GM12878 (cell line): Measurements from ENCODE around the gene PRKCB. TPM values are rescaled to one million over a fixed set of nuclear protein-coding genes. Genes with fewer than 3 reads are reported as not detected.

Source experiments
- ATAC-seq: fragments of 200-7000 bp; cut with Tn5 transposase; 3 replicates; pipeline ENCODE4 v1.9.1; 2020; ENCODE audit warnings: mild to moderate bottlenecking, moderate library complexity
- BruUV-seq: library from RNA; stranded (reverse); fragments of 400-500 nt; replicated peaks from 2 replicates; lab custom pipeline; 2021; lab: Mats Ljungman, UMichigan
- CTCF ChIA-PET: fragments of 300-600 bp; sonication (Branson Sonifier 250); formaldehyde crosslinking; extraction: SDS; loops from one replicate; lab custom pipeline; 2021; ENCODE audit warnings: inconsistent platforms; lab: Yijun Ruan, JAX
- POLR2A ChIA-PET: fragments of 350-600 bp; formaldehyde crosslinking; extraction: SDS; loops from one replicate; lab custom pipeline; 2021; ENCODE audit warnings: inconsistent platforms; lab: Charles Lee
- RAD21 ChIA-PET: fragments of 300-600 bp; sonication (Branson Sonifier 250); formaldehyde crosslinking; loops from one replicate; lab custom pipeline; 2023; ENCODE audit warnings: antibody characterized with exemption; ENCODE audit not compliant: unreplicated experiment; lab: Charles Lee
- SMC1A ChIA-PET: fragments of 300-600 bp; sonication (Branson Sonifier 250); formaldehyde crosslinking; loops from one replicate; lab custom pipeline; 2023; ENCODE audit not compliant: unreplicated experiment, uncharacterized antibody; lab: Charles Lee
- DNase-seq: peaks from one replicate; pipeline ENCODE4 v3.0.0-alpha.2; 2011; ENCODE audit warnings: low read depth, low spot score
- FAIRE-seq: peaks from 3 replicates; lab custom pipeline; 2011; peaks lifted over from hg19 to GRCh38; lab: Jason Lieb, UNC
- H2AFZ ChIP-seq: 2 replicates; pipeline ENCODE4 v1.6.0; 2011; ENCODE audit warnings: low read depth, low read length, control low read depth; ENCODE audit not compliant: control insufficient read depth
- H3K27ac ChIP-seq: 2 replicates; pipeline ENCODE4 v1.5.1; 2011; ENCODE audit warnings: control low read depth; ENCODE audit not compliant: control insufficient read depth, insufficient read depth
- H3K27me3 ChIP-seq, 2 experiments: replicated peaks in 1 of 2; 2 replicates each; pipeline versions ENCODE4 v1.6.0 to v1.6.1; 2011; ENCODE audit warnings: low read length in 1 of 2; ENCODE audit not compliant: control insufficient read depth in 2 of 2, insufficient read depth in 2 of 2
- H3K36me3 ChIP-seq, 2 experiments: 2 replicates each; pipeline ENCODE4 v1.5.1; 2011; ENCODE audit warnings: low read length in 1 of 2; ENCODE audit not compliant: control insufficient read depth in 2 of 2, insufficient read depth in 2 of 2
- H3K4me1 ChIP-seq: 2 replicates; pipeline ENCODE4 v1.6.1; 2011; ENCODE audit warnings: mild to moderate bottlenecking, low read length, moderate library complexity, mixed read lengths; ENCODE audit not compliant: control insufficient read depth, insufficient read depth
- H3K4me2 ChIP-seq: 2 replicates; pipeline ENCODE4 v1.6.0; 2011; ENCODE audit warnings: control low read depth; ENCODE audit not compliant: control insufficient read depth, insufficient read depth
- H3K4me3 ChIP-seq: fragments of 200-600 bp; sonication (generic); 2 replicates; pipeline ENCODE4 v1.5.1; 2016
- H3K79me2 ChIP-seq: 2 replicates; pipeline ENCODE4 v1.6.0; 2011; ENCODE audit warnings: low read length; ENCODE audit not compliant: control insufficient read depth, insufficient read depth
- H3K9ac ChIP-seq: 2 replicates; pipeline ENCODE4 v1.8.0; 2011; ENCODE audit warnings: low read length, control low read depth, mixed read lengths; ENCODE audit not compliant: control insufficient read depth, insufficient read depth
- H3K9me3 ChIP-seq: replicated peaks from 3 replicates; pipeline ENCODE4 v1.5.1; 2011; ENCODE audit warnings: mild to moderate bottlenecking, low read length; ENCODE audit not compliant: control insufficient read depth, insufficient read depth
- H4K20me1 ChIP-seq: 2 replicates; pipeline ENCODE4 v1.6.0; 2011; ENCODE audit not compliant: control insufficient read depth, insufficient read depth
- BCL11A ChIP-seq: IDR thresholded peaks from 2 replicates; pipeline ENCODE4 v1.6.1; 2011; ENCODE audit warnings: low read depth, low read length
- CHD2 ChIP-seq: IDR thresholded peaks from 2 replicates; pipeline ENCODE4 v1.6.1; 2011; ENCODE audit warnings: low read depth, low read length, improper control_type of control experiment, borderline replicate concordance
- CHD4 ChIP-seq: fragments of 200-600 bp; sonication (generic); IDR thresholded peaks from 2 replicates; pipeline ENCODE4 v1.6.1; 2016; ENCODE audit warnings: mild to moderate bottlenecking
- ELK1 ChIP-seq: IDR thresholded peaks from 2 replicates; pipeline ENCODE4 v1.6.1; 2012; ENCODE audit warnings: low read depth, low read length, improper control_type of control experiment
- ESRRA ChIP-seq: IDR thresholded peaks from 2 replicates; pipeline ENCODE4 v1.6.1; 2012; ENCODE audit warnings: mild to moderate bottlenecking, low read length, improper control_type of control experiment
- EZH2 ChIP-seq: IDR thresholded peaks from 2 replicates; pipeline ENCODE4 v1.6.1; 2012; ENCODE audit warnings: low read depth, mild to moderate bottlenecking, control low read depth, inconsistent platforms, low read length, borderline replicate concordance; ENCODE audit not compliant: control insufficient read depth
- HCFC1 ChIP-seq: fragments of 150-350 bp; IDR thresholded peaks from 2 replicates; pipeline ENCODE4 v1.6.1; 2014; ENCODE audit warnings: low read length
- MTA2 ChIP-seq: fragments of 450-650 bp; IDR thresholded peaks from 2 replicates; pipeline ENCODE4 v1.6.1; 2016; ENCODE audit warnings: low read depth, mild to moderate bottlenecking, moderate library complexity
- NR2F1 ChIP-seq: fragments of 450-650 bp; conservative IDR thresholded peaks from 2 replicates; pipeline ENCODE4 v1.6.1; 2017; ENCODE audit warnings: mild to moderate bottlenecking
- RAD51 ChIP-seq: fragments of 450-650 bp; IDR thresholded peaks from 2 replicates; pipeline ENCODE4 v1.6.1; 2016; ENCODE audit warnings: moderate library complexity, mild to moderate bottlenecking, inconsistent platforms
- RB1 ChIP-seq: fragments of 450-650 bp; formaldehyde crosslinking; IDR thresholded peaks from 2 replicates; pipeline ENCODE4 v1.6.1; 2017; ENCODE audit warnings: mild to moderate bottlenecking, borderline replicate concordance
- SIX5 ChIP-seq: IDR thresholded peaks from 2 replicates; pipeline ENCODE4 v1.6.1; 2011; ENCODE audit warnings: mild to moderate bottlenecking, low read depth, low read length, moderate library complexity; ENCODE audit not compliant: severe bottlenecking
- SUZ12 ChIP-seq: fragments of 200-600 bp; sonication (generic); IDR thresholded peaks from one replicate; pipeline ENCODE4 v1.6.1; 2018; ENCODE audit warnings: antibody characterized with exemption, mild to moderate bottlenecking; ENCODE audit not compliant: unreplicated experiment
- ZNF592 ChIP-seq: fragments of 450-650 bp; IDR thresholded peaks from 2 replicates; pipeline ENCODE4 v1.6.1; 2017; ENCODE audit warnings: mild to moderate bottlenecking, moderate library complexity
- WGBS: methylation state at CpG from one replicate; pipeline ENCODE4 v1.1.6; 2016; ENCODE audit warnings: low lambda C conversion rate; ENCODE audit not compliant: insufficient replicate concordance, insufficient coverage; ENCODE audit errors: missing lambda C conversion rate; 5-methylcytosine and 5-hydroxymethylcytosine counted together
- in situ Hi-C: fragments of 300-500 bp; cut with MboI; formaldehyde crosslinking; loops from 9 replicates; pipeline ENCODE4 v1.14.3; 2018; ENCODE audit warnings: mixed read lengths
- intact Hi-C: fragments of 100-400 bp; cut with micrococcal nuclease; formaldehyde crosslinking; loops from one replicate; pipeline ENCODE4 v1.14.2; 2022; ENCODE audit not compliant: unreplicated experiment
- polyA plus RNA-seq, 11 experiments: library from polyadenylated mRNA; depleted of rRNA in 4 of 11; unstranded in 6 of 11; stranded (reverse) in 5 of 11; fragments of >200 nt; fragmentation: Nextera tagmentation in 4 of 11; fragmentation: Illumina TruSeq in 1 of 11; extraction: Ambion mirVana in 4 of 11; extraction: Trizol in 1 of 11; gene quantifications; 1 replicate in 1 of 11; 2 replicates in 10 of 11; pipeline versions ENCODE4 v1.2.1 to v1.2.3, GENCODE V29; 2011 to 2016; ENCODE audit warnings: inconsistent platforms in 2 of 11, missing spikeins in 2 of 11, low read depth in 1 of 11
- total RNA-seq, 4 experiments: library from RNA; depleted of rRNA in 3 of 4; stranded (reverse); fragments of >200 nt in 3 of 4; fragmentation: Illumina TruSeq in 1 of 4; extraction: Trizol in 1 of 4; gene quantifications; 2 replicates each; pipeline versions ENCODE4 v1.2.1 to v1.2.3, GENCODE V29; 2013 to 2021
- TF ChIP-seq, protein P1 (sequence below): IDR thresholded peaks from 2 replicates; pipeline ENCODE4 v1.6.1; 2012; ENCODE audit warnings: low read depth, low read length, improper control_type of control experiment
- TF ChIP-seq, protein P2 (sequence below): fragments of 450-650 bp; formaldehyde crosslinking; IDR thresholded peaks from 2 replicates; pipeline ENCODE4 v1.5.0; 2022; ENCODE audit warnings: mild to moderate bottlenecking, missing genetic modification characterization

The PRKCB gene
- total and polyA plus RNA-seq, 10 of the 15 experiments (the other 5 are each of a cell fraction or from before 2014, with no cell fraction given): 21.4 to 158 (median 97.3) TPM

- no peak overlapping the region for H3K4me2 ChIP-seq
- H3K9ac ChIP-seq: no peak overlapping the region
- H4K20me1 ChIP-seq: no peaks in the 10 kb centered on the region; the same call in 1 of the 2 replicates
- DNase-seq: no peak
- H3K27me3 ChIP-seq: no peaks in the 10 kb centered on the region
- no peak overlapping the region for H3K4me3 ChIP-seq
- ChIA-PET CTCF (interaction anchor here (2.2 kb wide), 1 partner anchor 8 kb away, joined by 7 read pairs; no protein-coding TSS in a partner anchor), POLR2A (no interaction called here), RAD21 (no interaction called here), SMC1A (interaction anchor here (0.5 to 1.3 kb wide), 4 partner anchors 11 to 142 kb away, joined by 3 read pairs; no protein-coding TSS in a partner anchor)
- peaks cover 29% of the 10 kb centered on the region for H3K4me1 ChIP-seq
- H3K9me3 ChIP-seq: no peaks in the 10 kb centered on the region
- H3K36me3 ChIP-seq: peaks cover 3 to 7% of the 10 kb centered on the region in 2 experiments; a peak in 3 of 4 replicates
- H3K27ac ChIP-seq: no peak overlapping the region
- in situ Hi-C loops (no loop called here), intact Hi-C loops (no loop called here)
- WGBS: 95% methylated on average over 4 of the region's 4 CpGs
- no peak overlapping the region for H2AFZ ChIP-seq
- no peak for TF ChIP-seq ZNF592
- no peak for TF ChIP-seq CHD4
- TF ChIP-seq MTA2: no peak
- TF ChIP-seq, protein P1, sequence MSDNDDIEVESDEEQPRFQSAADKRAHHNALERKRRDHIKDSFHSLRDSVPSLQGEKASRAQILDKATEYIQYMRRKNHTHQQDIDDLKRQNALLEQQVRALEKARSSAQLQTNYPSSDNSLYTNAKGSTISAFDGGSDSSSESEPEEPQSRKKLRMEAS: no peak
- no peak for TF ChIP-seq CHD2
- no peak for TF ChIP-seq RB1
- TF ChIP-seq NR2F1: no peak
- no peak for TF ChIP-seq BCL11A
- TF ChIP-seq, protein P2, sequence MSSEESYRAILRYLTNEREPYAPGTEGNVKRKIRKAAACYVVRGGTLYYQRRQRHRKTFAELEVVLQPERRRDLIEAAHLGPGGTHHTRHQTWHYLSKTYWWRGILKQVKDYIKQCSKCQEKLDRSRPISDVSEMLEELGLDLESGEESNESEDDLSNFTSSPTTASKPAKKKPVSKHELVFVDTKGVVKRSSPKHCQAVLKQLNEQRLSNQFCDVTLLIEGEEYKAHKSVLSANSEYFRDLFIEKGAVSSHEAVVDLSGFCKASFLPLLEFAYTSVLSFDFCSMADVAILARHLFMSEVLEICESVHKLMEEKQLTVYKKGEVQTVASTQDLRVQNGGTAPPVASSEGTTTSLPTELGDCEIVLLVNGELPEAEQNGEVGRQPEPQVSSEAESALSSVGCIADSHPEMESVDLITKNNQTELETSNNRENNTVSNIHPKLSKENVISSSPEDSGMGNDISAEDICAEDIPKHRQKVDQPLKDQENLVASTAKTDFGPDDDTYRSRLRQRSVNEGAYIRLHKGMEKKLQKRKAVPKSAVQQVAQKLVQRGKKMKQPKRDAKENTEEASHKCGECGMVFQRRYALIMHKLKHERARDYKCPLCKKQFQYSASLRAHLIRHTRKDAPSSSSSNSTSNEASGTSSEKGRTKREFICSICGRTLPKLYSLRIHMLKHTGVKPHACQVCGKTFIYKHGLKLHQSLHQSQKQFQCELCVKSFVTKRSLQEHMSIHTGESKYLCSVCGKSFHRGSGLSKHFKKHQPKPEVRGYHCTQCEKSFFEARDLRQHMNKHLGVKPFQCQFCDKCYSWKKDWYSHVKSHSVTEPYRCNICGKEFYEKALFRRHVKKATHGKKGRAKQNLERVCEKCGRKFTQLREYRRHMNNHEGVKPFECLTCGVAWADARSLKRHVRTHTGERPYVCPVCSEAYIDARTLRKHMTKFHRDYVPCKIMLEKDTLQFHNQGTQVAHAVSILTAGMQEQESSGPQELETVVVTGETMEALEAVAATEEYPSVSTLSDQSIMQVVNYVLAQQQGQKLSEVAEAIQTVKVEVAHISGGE (CRISPR knock-in tag): no peak
- no peak for TF ChIP-seq SUZ12
- no peak for TF ChIP-seq ELK1
- no peak for TF ChIP-seq RAD51
- TF ChIP-seq HCFC1: no peak
- TF ChIP-seq SIX5: no peak
- TF ChIP-seq EZH2: no peak
- no peak for TF ChIP-seq ESRRA
- peaks cover 31% of the 10 kb centered on the region for H3K79me2 ChIP-seq
- BruUV-seq: no TSS peak
- FAIRE-seq: no peak
- ATAC-seq: no peak
Measured at GRCh38 chr16:23945243-23945642, 109.5 kb downstream of the PRKCB start.
